H9 (cell line): ENCODE data around the gene SUFU. TPM values are rescaled to one million over a fixed set of nuclear protein-coding genes. Genes with fewer than 3 reads are reported as not detected.

Source experiments
- DNase-seq: peaks from one replicate; pipeline ENCODE4 v3.0.0-alpha.2; 2017
- H2AFZ ChIP-seq: one replicate; pipeline ENCODE4 v1.6.1; 2013; ENCODE audit warnings: mild to moderate bottlenecking, low read length, control low read depth, moderate library complexity
- H2AK5ac ChIP-seq: 2 replicates; pipeline ENCODE4 v1.6.1; 2013; ENCODE audit warnings: low read length, control low read depth, mixed read lengths; ENCODE audit not compliant: insufficient read length
- H2BK120ac ChIP-seq: one replicate; pipeline ENCODE4 v1.6.1; 2013; ENCODE audit warnings: low read depth, mild to moderate bottlenecking, low read length, control low read depth, inconsistent platforms; ENCODE audit not compliant: poor library complexity, severe bottlenecking
- H2BK12ac ChIP-seq: 2 replicates; pipeline ENCODE4 v1.6.1; 2013; ENCODE audit warnings: low read length, control low read depth, mixed read lengths, low read depth; ENCODE audit not compliant: insufficient read length
- H2BK15ac ChIP-seq: 2 replicates; pipeline ENCODE4 v1.6.1; 2013; ENCODE audit warnings: low read depth, low read length, control low read depth
- H2BK20ac ChIP-seq: one replicate; pipeline ENCODE4 v1.6.1; 2013; ENCODE audit warnings: low read depth, mild to moderate bottlenecking, low read length, control low read depth, inconsistent platforms; ENCODE audit not compliant: poor library complexity, severe bottlenecking
- H2BK5ac ChIP-seq: 2 replicates; pipeline ENCODE4 v1.6.1; 2013; ENCODE audit warnings: low read length, control low read depth, mixed read lengths; ENCODE audit not compliant: insufficient read length
- H3K14ac ChIP-seq: 2 replicates; pipeline ENCODE4 v1.6.1; 2013; ENCODE audit warnings: low read length, control low read depth; ENCODE audit not compliant: insufficient read depth
- H3K18ac ChIP-seq: 2 replicates; pipeline ENCODE4 v1.6.1; 2013; ENCODE audit warnings: low read depth, mild to moderate bottlenecking, mixed read lengths, low read length, control low read depth; ENCODE audit not compliant: insufficient read length
- H3K23ac ChIP-seq: 2 replicates; pipeline ENCODE4 v1.6.1; 2013; ENCODE audit warnings: low read length, control low read depth, mixed read lengths, low read depth; ENCODE audit not compliant: insufficient read length
- H3K23me2 ChIP-seq: 2 replicates; pipeline ENCODE4 v1.6.1; 2013; ENCODE audit warnings: low read depth, mild to moderate bottlenecking, mixed read lengths, low read length, control low read depth; ENCODE audit not compliant: insufficient read length, poor library complexity, severe bottlenecking
- H3K27ac ChIP-seq: 2 replicates; pipeline ENCODE4 v1.5.1; 2013; ENCODE audit warnings: low read length, control low read depth, mixed read lengths, low read depth; ENCODE audit not compliant: insufficient read length
- H3K27me3 ChIP-seq: 2 replicates; pipeline ENCODE4 v1.6.1; 2013; ENCODE audit warnings: low read length, control low read depth, inconsistent platforms; ENCODE audit not compliant: insufficient read depth
- H3K4ac ChIP-seq: 2 replicates; pipeline ENCODE4 v1.6.1; 2013; ENCODE audit warnings: low read depth, mild to moderate bottlenecking, control low read depth, inconsistent platforms, low read length, moderate library complexity
- H3K4me1 ChIP-seq: 2 replicates; pipeline ENCODE4 v1.6.1; 2013; ENCODE audit warnings: low read length, control low read depth, inconsistent platforms; ENCODE audit not compliant: insufficient read depth
- H3K4me2 ChIP-seq: 2 replicates; pipeline ENCODE4 v1.6.1; 2013; ENCODE audit warnings: low read length, control low read depth, mixed read lengths; ENCODE audit not compliant: insufficient read length, insufficient read depth
- H3K56ac ChIP-seq: 2 replicates; pipeline ENCODE4 v1.6.1; 2013; ENCODE audit warnings: low read depth, mild to moderate bottlenecking, mixed read lengths, low read length, control low read depth; ENCODE audit not compliant: insufficient read length
- H3K79me1 ChIP-seq: 2 replicates; pipeline ENCODE4 v1.6.1; 2013; ENCODE audit warnings: low read depth, mild to moderate bottlenecking, moderate library complexity, low read length, control low read depth, inconsistent platforms; ENCODE audit not compliant: insufficient read depth, poor library complexity, severe bottlenecking
- H3K79me2 ChIP-seq: 2 replicates; pipeline ENCODE4 v1.6.1; 2013; ENCODE audit warnings: low read length, control low read depth, inconsistent platforms; ENCODE audit not compliant: insufficient read depth
- H3K9ac ChIP-seq: 2 replicates; pipeline ENCODE4 v1.6.1; 2013; ENCODE audit warnings: low read length, control low read depth, mixed read lengths; ENCODE audit not compliant: insufficient read length; ENCODE audit errors: extremely low read depth
- H3K9me3 ChIP-seq: one replicate; pipeline ENCODE4 v1.6.1; 2013; ENCODE audit warnings: low read depth, low read length, inconsistent platforms; ENCODE audit not compliant: control insufficient read depth
- H3T11ph ChIP-seq: one replicate; pipeline ENCODE4 v1.6.1; 2013; ENCODE audit warnings: mild to moderate bottlenecking, low read length, control low read depth, inconsistent platforms
- H4K20me1 ChIP-seq: one replicate; pipeline ENCODE4 v1.6.1; 2013; ENCODE audit not compliant: control insufficient read depth, insufficient read length, insufficient read depth
- H4K5ac ChIP-seq: 2 replicates; pipeline ENCODE4 v1.6.1; 2013; ENCODE audit warnings: low read depth, mild to moderate bottlenecking, mixed read lengths, low read length, control low read depth; ENCODE audit not compliant: insufficient read length
- H4K8ac ChIP-seq: replicated peaks from 2 replicates; pipeline ENCODE4 v1.6.1; 2013; ENCODE audit warnings: low read length, control low read depth, mixed read lengths, low read depth; ENCODE audit not compliant: insufficient read length
- H4K91ac ChIP-seq: 2 replicates; pipeline ENCODE4 v1.6.1; 2013; ENCODE audit warnings: low read depth, mild to moderate bottlenecking, moderate library complexity, mixed read lengths, low read length, control low read depth; ENCODE audit not compliant: insufficient read length
- H3K27ac Mint-ChIP-seq, 3 experiments: 2 replicates in 2 of 3; 3 replicates in 1 of 3; pipeline ENCODE4 v1.8.0; 2020 to 2021; ENCODE audit warnings: mixed read lengths in 3 of 3, mild to moderate bottlenecking in 1 of 3, moderate library complexity in 1 of 3
- H3K27me3 Mint-ChIP-seq: 2 replicates; pipeline ENCODE4 v1.8.0; 2021; ENCODE audit warnings: low read depth, mild to moderate bottlenecking, moderate library complexity, mixed read lengths
- H3K36me3 Mint-ChIP-seq, 3 experiments: 2 replicates in 2 of 3; 3 replicates in 1 of 3; pipeline ENCODE4 v1.8.0; 2020 to 2021; ENCODE audit warnings: low read depth in 3 of 3, mixed read lengths in 3 of 3; ENCODE audit not compliant: insufficient read depth in 1 of 3
- H3K4me1 Mint-ChIP-seq, 2 experiments: 2 replicates each; pipeline ENCODE4 v1.8.0; 2020; ENCODE audit warnings: mixed read lengths in 2 of 2
- H3K4me3 Mint-ChIP-seq, 2 experiments: 2 replicates in 1 of 2; 3 replicates in 1 of 2; pipeline ENCODE4 v1.8.0; 2020 to 2021; ENCODE audit warnings: mild to moderate bottlenecking in 2 of 2, mixed read lengths in 2 of 2, moderate library complexity in 1 of 2
- H3K9me3 Mint-ChIP-seq, 2 experiments: 2 replicates in 1 of 2; 3 replicates in 1 of 2; pipeline ENCODE4 v1.8.0; 2020; ENCODE audit warnings: mild to moderate bottlenecking in 2 of 2, mixed read lengths in 2 of 2, moderate library complexity in 1 of 2
- WGBS: extraction: QIAGEN DNeasy Blood & Tissue Kit; methylation state at CpG from one replicate; pipeline ENCODE4 v1.1.7; 2013; ENCODE audit warnings: missing lambda C conversion rate, low lambda C conversion rate, mixed read lengths; ENCODE audit not compliant: insufficient read length; ENCODE audit errors: extremely low coverage; 5-methylcytosine and 5-hydroxymethylcytosine counted together
- total RNA-seq: library from RNA; stranded (reverse); gene quantifications from 2 replicates; pipeline ENCODE4 v1.2.1, GENCODE V29; 2021
- TF ChIP-seq, protein P1 (sequence below): fragments of 200-600 bp; sonication (generic); conservative IDR thresholded peaks from 3 replicates; pipeline ENCODE4 v1.8.0; 2021; ENCODE audit warnings: antibody characterized with exemption, mild to moderate bottlenecking

Gene SUFU
- total RNA-seq, 1 experiment from 2014 or later: 9.5 TPM

GRCh38 chr10:102581401-102581800 is 77.6 kb downstream of the SUFU start:
- no peaks in the 10 kb centered on the region for H3K79me1 ChIP-seq
- no peak overlapping the region for H3K56ac ChIP-seq
- no peak overlapping the region for H3K4ac ChIP-seq
- no peak for DNase-seq
- TF ChIP-seq, protein P1, sequence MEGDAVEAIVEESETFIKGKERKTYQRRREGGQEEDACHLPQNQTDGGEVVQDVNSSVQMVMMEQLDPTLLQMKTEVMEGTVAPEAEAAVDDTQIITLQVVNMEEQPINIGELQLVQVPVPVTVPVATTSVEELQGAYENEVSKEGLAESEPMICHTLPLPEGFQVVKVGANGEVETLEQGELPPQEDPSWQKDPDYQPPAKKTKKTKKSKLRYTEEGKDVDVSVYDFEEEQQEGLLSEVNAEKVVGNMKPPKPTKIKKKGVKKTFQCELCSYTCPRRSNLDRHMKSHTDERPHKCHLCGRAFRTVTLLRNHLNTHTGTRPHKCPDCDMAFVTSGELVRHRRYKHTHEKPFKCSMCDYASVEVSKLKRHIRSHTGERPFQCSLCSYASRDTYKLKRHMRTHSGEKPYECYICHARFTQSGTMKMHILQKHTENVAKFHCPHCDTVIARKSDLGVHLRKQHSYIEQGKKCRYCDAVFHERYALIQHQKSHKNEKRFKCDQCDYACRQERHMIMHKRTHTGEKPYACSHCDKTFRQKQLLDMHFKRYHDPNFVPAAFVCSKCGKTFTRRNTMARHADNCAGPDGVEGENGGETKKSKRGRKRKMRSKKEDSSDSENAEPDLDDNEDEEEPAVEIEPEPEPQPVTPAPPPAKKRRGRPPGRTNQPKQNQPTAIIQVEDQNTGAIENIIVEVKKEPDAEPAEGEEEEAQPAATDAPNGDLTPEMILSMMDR: no peak
- Mint-ChIP-seq H3K4me3 (no peak overlapping the region), H3K9me3 (no peaks in the 10 kb centered on the region), H3K36me3 (no peaks in the 10 kb centered on the region; a peak in 1 of 7 replicates), H3K4me1 (peaks cover 15 to 40% of the 10 kb centered on the region in 2 experiments), H3K27me3 (peaks cover 31% of the 10 kb centered on the region), H3K27ac (peak overlapping the region in 1 of 3 experiments; percentile 27; a peak in 1 of 7 replicates)
- no peaks in the 10 kb centered on the region for H3K9me3 ChIP-seq
- no CpG with 5 or more reads among the region's 8 CpGs for WGBS
- no peak overlapping the region for H3K14ac ChIP-seq
- no peak overlapping the region for H3K23ac ChIP-seq
- H3K27ac ChIP-seq: no peak overlapping the region
- no peaks in the 10 kb centered on the region for H3K4me1 ChIP-seq
- H3K27me3 ChIP-seq: no peaks in the 10 kb centered on the region
- no peak overlapping the region for H4K8ac ChIP-seq
- H3T11ph ChIP-seq: no peak overlapping the region
- no peaks in the 10 kb centered on the region for H3K79me2 ChIP-seq
- no peak overlapping the region for H3K18ac ChIP-seq
- H2AK5ac ChIP-seq: no peak overlapping the region
- no peak overlapping the region for H3K9ac ChIP-seq
- H2AFZ ChIP-seq: no peak overlapping the region
- H3K4me2 ChIP-seq: no peak overlapping the region
- no peak overlapping the region for H2BK5ac ChIP-seq
- no peak overlapping the region for H4K91ac ChIP-seq
- no peak overlapping the region for H2BK120ac ChIP-seq
- H2BK15ac ChIP-seq: no peak overlapping the region
- H4K20me1 ChIP-seq: peaks cover 2% of the 10 kb centered on the region
- H4K5ac ChIP-seq: no peak overlapping the region
- H3K23me2 ChIP-seq: no peaks in the 10 kb centered on the region
- H2BK20ac ChIP-seq: no peak overlapping the region
- no peak overlapping the region for H2BK12ac ChIP-seq
